Skeletal muscle tissue (tissue), 4 donors: ENCODE measurements around the gene RASGEF1C. TPM values are rescaled to one million over a fixed set of nuclear protein-coding genes. Genes with fewer than 3 reads are reported as not detected.

Experiments used
- H3K27ac ChIP-seq: one replicate; pipeline ENCODE4 v1.7.0; 2013; ENCODE audit warnings: mild to moderate bottlenecking, low read depth, low read length, inconsistent platforms
- H3K27me3 ChIP-seq, 3 donors: one replicate each; pipeline ENCODE4 v1.7.0; 2013; ENCODE audit warnings: low read length in 3 of 3; ENCODE audit not compliant: control insufficient read depth in 3 of 3, insufficient read depth in 3 of 3
- H3K36me3 ChIP-seq, 3 donors: one replicate each; pipeline ENCODE4 v1.7.0; 2013; ENCODE audit warnings: low read length in 3 of 3; ENCODE audit not compliant: control insufficient read depth in 3 of 3, insufficient read depth in 3 of 3
- H3K4me1 ChIP-seq, 3 donors: one replicate each; pipeline ENCODE4 v1.7.0; 2013; ENCODE audit warnings: low read length in 3 of 3, mild to moderate bottlenecking in 3 of 3; ENCODE audit not compliant: control insufficient read depth in 3 of 3, insufficient read depth in 3 of 3
- H3K4me3 ChIP-seq, 3 donors: one replicate each; pipeline ENCODE4 v1.7.0; 2013; ENCODE audit warnings: low read length in 3 of 3
- H3K9ac ChIP-seq, 3 donors: one replicate each; pipeline ENCODE4 v1.7.0; 2013; ENCODE audit warnings: low read length in 3 of 3, mild to moderate bottlenecking in 3 of 3, moderate library complexity in 2 of 3, low read depth in 1 of 3
- H3K9me3 ChIP-seq, 3 donors: one replicate each; pipeline ENCODE4 v1.7.0; 2013; ENCODE audit warnings: low read length in 3 of 3; ENCODE audit not compliant: control insufficient read depth in 3 of 3
- total RNA-seq: library from RNA; depleted of rRNA; stranded (reverse); fragments of >200 nt; gene quantifications from one replicate; pipeline ENCODE4 v1.2.3, GENCODE V29; 2014
- donor health status: Osteomylitis.

The RASGEF1C gene
- total RNA-seq, 1 donor from 2014 or later: 5.7 TPM

DNA sequence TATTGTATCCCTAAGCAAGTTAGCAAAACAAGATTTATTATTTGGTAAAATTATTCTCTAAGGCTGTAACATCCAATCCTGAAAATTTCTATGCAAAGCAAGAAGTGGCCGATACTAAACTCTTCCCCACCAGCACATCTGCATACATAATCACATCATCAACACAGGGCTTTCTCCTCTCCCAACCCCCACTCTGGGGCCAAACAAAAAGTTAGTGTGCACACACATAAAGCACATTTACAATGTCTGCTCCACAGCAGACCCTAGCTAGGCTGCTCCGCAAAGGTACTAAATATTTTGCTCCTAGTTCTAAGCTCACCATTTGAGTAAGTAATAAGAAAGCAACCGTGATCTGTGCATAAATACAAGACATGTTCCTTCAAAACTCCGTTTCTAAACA is 141.0 kb downstream of the RASGEF1C start:
- H3K36me3 ChIP-seq: no peaks in the 10 kb centered on the region
- peaks cover 14 to 18% (median 15%) of the 10 kb centered on the region in 3 donors for H3K4me1 ChIP-seq
- H3K9me3 ChIP-seq: no peaks in the 10 kb centered on the region
- H3K27ac ChIP-seq: no peak overlapping the region
- H3K27me3 ChIP-seq: no peaks in the 10 kb centered on the region
- H3K9ac ChIP-seq: no peak overlapping the region
- no peak overlapping the region for H3K4me3 ChIP-seq

DNA sequence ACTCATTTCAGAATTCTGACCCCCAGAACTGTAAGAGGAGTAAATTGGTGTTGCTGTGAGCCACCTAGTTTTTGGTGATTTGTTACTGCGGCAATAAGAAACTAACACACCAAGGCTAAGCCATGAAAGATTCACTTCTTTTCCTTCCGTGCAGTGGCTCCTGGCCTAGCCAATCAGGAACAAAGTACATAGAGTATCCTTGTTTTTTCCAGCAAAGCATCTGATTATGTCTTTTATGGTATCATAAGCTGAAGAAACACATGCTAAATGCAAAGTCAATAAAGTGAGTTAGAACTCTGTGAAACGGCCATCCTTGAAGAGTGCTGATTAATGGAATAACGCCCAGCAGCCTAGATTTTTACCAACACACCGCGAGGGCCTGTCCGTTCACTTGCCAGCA is 148.8 kb downstream of the RASGEF1C start:
- Histone ChIP-seq H3K9me3 (no peaks in the 10 kb centered on the region), H3K27me3 (no peaks in the 10 kb centered on the region), H3K27ac (no peak overlapping the region), H3K4me3 (no peak overlapping the region), H3K9ac (no peak overlapping the region), H3K4me1 (no peaks in the 10 kb centered on the region), H3K36me3 (no peaks in the 10 kb centered on the region)

DNA sequence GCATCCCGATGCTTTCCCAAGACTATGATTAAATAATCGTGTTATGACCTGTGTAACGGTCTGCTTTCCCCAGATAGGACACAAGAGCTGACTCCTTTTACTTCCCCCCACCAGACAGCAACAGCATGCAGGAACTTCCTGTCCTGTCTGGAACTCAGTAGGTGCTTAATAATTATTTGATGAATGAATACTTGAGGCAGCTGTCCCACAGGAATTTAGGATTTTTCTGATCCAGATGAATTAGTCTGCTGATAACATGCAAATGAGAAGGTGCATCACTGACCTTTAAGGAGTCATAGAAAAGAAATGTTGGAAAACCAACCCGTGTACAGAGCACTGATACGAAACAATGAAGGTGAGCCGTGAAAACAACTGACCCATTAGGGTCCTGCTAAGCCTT is 149.7 kb downstream of the RASGEF1C start:
- no peaks in the 10 kb centered on the region for H3K27me3 ChIP-seq
- H3K9me3 ChIP-seq: no peaks in the 10 kb centered on the region
- no peaks in the 10 kb centered on the region for H3K4me1 ChIP-seq
- no peak overlapping the region for H3K27ac ChIP-seq
- no peaks in the 10 kb centered on the region for H3K36me3 ChIP-seq
- H3K9ac ChIP-seq: no peak overlapping the region
- no peak overlapping the region for H3K4me3 ChIP-seq

DNA sequence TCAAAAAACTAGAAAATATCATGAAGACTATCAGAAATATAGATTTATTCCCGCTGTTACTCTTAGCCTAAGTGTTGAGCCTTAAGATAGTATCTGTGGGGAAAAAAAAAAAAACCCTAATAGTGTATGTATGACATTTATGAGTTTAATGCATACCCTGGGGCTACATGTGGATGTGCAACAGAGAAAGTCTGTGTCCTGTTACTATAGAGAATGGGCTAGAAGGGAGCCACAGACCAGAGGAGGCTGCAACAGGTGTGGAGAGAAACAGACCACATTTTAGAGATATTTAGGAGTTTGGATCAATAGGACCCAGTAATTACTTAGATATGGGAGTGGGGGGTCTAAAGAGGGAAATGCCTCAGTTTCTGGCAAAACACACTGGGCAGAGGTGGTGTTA is 152.9 kb downstream of the RASGEF1C start:
- Histone ChIP-seq H3K4me1 (peaks cover 0 to 4% (median 0%) of the 10 kb centered on the region in 3 donors), H3K9ac (no peak overlapping the region), H3K9me3 (no peaks in the 10 kb centered on the region), H3K27me3 (no peaks in the 10 kb centered on the region), H3K36me3 (no peaks in the 10 kb centered on the region), H3K4me3 (no peak overlapping the region), H3K27ac (no peak overlapping the region)

GRCh38 chr5:180054226-180054625 is 154.8 kb downstream of the RASGEF1C start:
- no peak overlapping the region for H3K9ac ChIP-seq
- H3K27me3 ChIP-seq: no peaks in the 10 kb centered on the region
- no peak overlapping the region for H3K27ac ChIP-seq
- H3K36me3 ChIP-seq: no peaks in the 10 kb centered on the region
- H3K4me1 ChIP-seq: peaks cover 6 to 9% (median 8%) of the 10 kb centered on the region in 3 donors
- no peaks in the 10 kb centered on the region for H3K9me3 ChIP-seq
- H3K4me3 ChIP-seq: no peak overlapping the region

DNA sequence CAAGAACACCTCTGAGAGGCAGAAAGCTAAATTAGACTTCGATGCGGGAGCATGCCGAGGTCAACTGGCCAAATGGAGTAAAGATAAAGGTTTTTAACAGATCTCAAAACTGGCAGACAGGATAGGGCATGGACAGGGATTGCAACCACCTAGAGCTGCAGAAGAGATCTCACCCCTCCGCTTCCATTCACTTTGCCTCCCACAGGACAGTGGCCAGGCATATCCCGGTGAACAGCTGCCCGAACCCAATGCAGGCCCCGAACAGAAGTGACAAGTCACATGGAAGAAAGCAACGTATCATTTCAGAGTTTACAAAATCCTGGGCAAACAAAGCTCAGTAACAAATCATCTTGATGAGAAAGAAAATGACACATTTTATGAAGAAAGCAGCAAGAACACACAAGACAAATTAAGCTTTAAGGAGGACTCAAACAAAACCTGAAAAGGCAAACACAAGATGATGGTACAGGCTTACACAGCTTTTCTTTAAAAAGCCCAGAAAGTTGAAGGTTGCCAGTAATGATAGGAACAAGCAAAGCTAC is 155.9 kb downstream of the RASGEF1C start:
- H3K27me3 ChIP-seq: no peaks in the 10 kb centered on the region
- no peak overlapping the region for H3K4me3 ChIP-seq
- H3K9ac ChIP-seq: no peak overlapping the region
- H3K9me3 ChIP-seq: no peaks in the 10 kb centered on the region
- H3K4me1 ChIP-seq: peaks cover 15 to 20% (median 19%) of the 10 kb centered on the region in 3 donors
- H3K27ac ChIP-seq: no peak overlapping the region
- no peaks in the 10 kb centered on the region for H3K36me3 ChIP-seq

DNA sequence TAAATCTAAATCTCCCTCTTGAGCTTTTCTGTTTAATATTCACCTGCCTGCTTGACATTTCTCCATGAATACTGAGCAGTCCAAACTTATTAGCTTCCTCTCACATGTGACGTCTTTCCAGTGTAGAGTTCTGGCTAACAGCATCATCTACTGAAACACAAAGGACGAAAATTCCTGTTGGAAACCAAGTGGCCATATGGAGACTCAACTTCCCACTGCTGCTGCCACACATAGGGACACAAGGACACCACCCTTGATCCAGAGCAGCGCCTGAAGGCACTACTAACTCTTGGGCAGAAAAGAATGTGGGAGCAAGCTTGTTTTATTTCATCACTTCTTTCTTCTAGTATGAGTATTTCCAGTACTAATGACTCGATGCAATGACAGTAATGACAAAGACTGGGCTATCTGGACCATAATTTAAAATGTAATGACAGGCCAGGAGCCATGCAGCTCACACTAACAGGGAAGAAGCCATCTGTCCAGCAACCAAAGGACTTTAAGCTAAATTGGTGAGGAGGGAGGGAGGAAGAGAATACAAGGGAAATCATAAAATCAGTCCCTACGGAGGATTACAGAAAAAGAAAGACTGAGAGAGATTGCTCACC is 156.7 kb downstream of the RASGEF1C start:
- H3K4me1 ChIP-seq: peaks cover 21 to 27% (median 26%) of the 10 kb centered on the region in 3 donors

More for the DNA sequence above, 156.7 kb downstream of the RASGEF1C start:
- no peak overlapping the region for H3K4me3 ChIP-seq
- no peak overlapping the region for H3K9ac ChIP-seq
- no peaks in the 10 kb centered on the region for H3K36me3 ChIP-seq
- no peaks in the 10 kb centered on the region for H3K9me3 ChIP-seq
- no peak overlapping the region for H3K27ac ChIP-seq
- H3K27me3 ChIP-seq: no peaks in the 10 kb centered on the region

Other genes starting within 250 kb of the RASGEF1C start
- 19.8 TPM for gene RNF130, start 137.5 kb downstream of the RASGEF1C start, total RNA-seq
- 31.3 TPM for gene MAPK9, start 82.9 kb upstream of the RASGEF1C start, total RNA-seq
- 9.9 TPM for gene GFPT2, start 144.1 kb upstream of the RASGEF1C start, total RNA-seq